H1 (cell line): ENCODE measurements around the gene PCDH9. TPM values are rescaled to one million over a fixed set of nuclear protein-coding genes. Genes with fewer than 3 reads are reported as not detected.

Experiments
- CTCF ChIA-PET: fragments of 300-600 bp; sonication (Branson Sonifier 250); formaldehyde crosslinking; loops from one replicate; lab custom pipeline; 2021; ENCODE audit not compliant: partially characterized antibody; lab: Charles Lee
- POLR2A ChIA-PET: fragments of 300-600 bp; sonication (Branson Sonifier 250); formaldehyde crosslinking; loops from one replicate; lab custom pipeline; 2021; ENCODE audit warnings: inconsistent platforms; ENCODE audit not compliant: partially characterized antibody; lab: Charles Lee
- DNase-seq, 2 experiments: peaks; one replicate each; pipeline versions ENCODE4 v3.0.0 to v3.0.0-alpha.2; 2010 to 2022; ENCODE audit warnings: low spot score in 2 of 2, low read depth in 1 of 2, mixed read lengths in 1 of 2
- FAIRE-seq: peaks from 2 replicates; lab custom pipeline; 2011; peaks lifted over from hg19 to GRCh38; lab: Jason Lieb, UNC
- H2AFZ ChIP-seq: 2 replicates; pipeline ENCODE4 v1.8.1; 2012; ENCODE audit warnings: low read length, inconsistent platforms
- H2AK5ac ChIP-seq: 2 replicates; pipeline ENCODE4 v1.6.1; 2013; ENCODE audit warnings: low read depth, low read length
- H2BK120ac ChIP-seq: replicated peaks from 2 replicates; pipeline ENCODE3; 2013; ENCODE audit warnings: low read depth, low read length, inconsistent platforms
- H2BK12ac ChIP-seq: 2 replicates; pipeline ENCODE4 v1.6.1; 2013; ENCODE audit warnings: low read depth, low read length
- H2BK15ac ChIP-seq: 2 replicates; pipeline ENCODE4 v1.6.1; 2013; ENCODE audit warnings: low read length
- H2BK20ac ChIP-seq: 2 replicates; pipeline ENCODE4 v1.6.1; 2013; ENCODE audit warnings: low read length
- H2BK5ac ChIP-seq: 2 replicates; pipeline ENCODE4 v1.6.1; 2013; ENCODE audit warnings: low read depth, low read length
- H3K14ac ChIP-seq: 2 replicates; pipeline ENCODE4 v1.6.1; 2013; ENCODE audit warnings: inconsistent platforms; ENCODE audit not compliant: insufficient read length
- H3K18ac ChIP-seq: 2 replicates; pipeline ENCODE4 v1.6.1; 2013; ENCODE audit warnings: low read length; ENCODE audit errors: extremely low read depth
- H3K23ac ChIP-seq: 2 replicates; pipeline ENCODE4 v1.6.1; 2013; ENCODE audit warnings: inconsistent platforms; ENCODE audit not compliant: insufficient read length
- H3K23me2 ChIP-seq: 2 replicates; pipeline ENCODE4 v1.6.1; 2013; ENCODE audit warnings: low read depth, low read length
- H3K27ac ChIP-seq: 2 replicates; pipeline ENCODE4 v1.6.1; 2011; ENCODE audit warnings: low read depth, low read length, inconsistent platforms
- H3K27me3 ChIP-seq, 4 experiments: replicated peaks in 1 of 4; 1 replicate in 1 of 4; 2 replicates in 3 of 4; pipeline versions ENCODE4 v1.6.1 to v1.8.1; 2011 to 2013; ENCODE audit warnings: low read length in 3 of 4, mild to moderate bottlenecking in 3 of 4, inconsistent platforms in 2 of 4, mixed read lengths in 2 of 4, moderate library complexity in 1 of 4; ENCODE audit not compliant: control insufficient read depth in 3 of 4, insufficient read depth in 3 of 4; ENCODE audit errors: extremely low read depth in 1 of 4
- H3K36me3 ChIP-seq, 4 experiments: 2 replicates each; pipeline versions ENCODE4 v1.6.1 to v1.8.1; 2011 to 2013; ENCODE audit warnings: mild to moderate bottlenecking in 4 of 4, low read length in 3 of 4, moderate library complexity in 2 of 4, control low read depth in 1 of 4, inconsistent platforms in 1 of 4; ENCODE audit not compliant: insufficient read depth in 4 of 4, control insufficient read depth in 2 of 4
- H3K4ac ChIP-seq: replicated peaks from 2 replicates; pipeline ENCODE3; 2013; ENCODE audit warnings: low read length, low read depth, mixed read lengths, inconsistent platforms; ENCODE audit not compliant: insufficient read length
- H3K4me1 ChIP-seq, 4 experiments: replicated peaks in 1 of 4; 1 replicate in 1 of 4; 2 replicates in 3 of 4; pipeline versions ENCODE4 v1.6.1 to v1.8.1; 2011 to 2013; ENCODE audit warnings: low read length in 3 of 4, inconsistent platforms in 2 of 4, mixed read lengths in 1 of 4; ENCODE audit not compliant: insufficient read depth in 4 of 4, control insufficient read depth in 3 of 4
- H3K4me2 ChIP-seq, 2 experiments: 2 replicates each; pipeline versions ENCODE4 v1.6.1 to v1.8.1; 2011 to 2013; ENCODE audit warnings: low read depth in 2 of 2, low read length in 2 of 2, control low read depth in 1 of 2, inconsistent platforms in 1 of 2, mild to moderate bottlenecking in 1 of 2; ENCODE audit not compliant: insufficient read depth in 1 of 2
- H3K4me3 ChIP-seq, 4 experiments: fragments of 200-600, 300-600 bp in 1 of 4; sonication (generic), shearing (Covaris generic), sonication (Bioruptor Twin) in 1 of 4; 2 replicates each; pipeline versions ENCODE4 v1.5.1 to v1.8.1; 2011 to 2016; ENCODE audit warnings: low read length in 4 of 4, low read depth in 3 of 4, control low read depth in 2 of 4, inconsistent platforms in 2 of 4, mild to moderate bottlenecking in 2 of 4, mixed read lengths in 1 of 4, moderate library complexity in 1 of 4; ENCODE audit not compliant: insufficient read depth in 2 of 4; ENCODE audit errors: extremely low read depth in 1 of 4
- H3K56ac ChIP-seq: replicated peaks from 2 replicates; pipeline ENCODE3; 2013; ENCODE audit warnings: low read depth, mild to moderate bottlenecking, mixed read lengths, low read length, inconsistent platforms; ENCODE audit not compliant: insufficient read length
- H3K79me1 ChIP-seq: 2 replicates; pipeline ENCODE4 v1.6.1; 2013; ENCODE audit warnings: low read depth, low read length, control low read depth
- H3K79me2 ChIP-seq, 2 experiments: 2 replicates each; pipeline versions ENCODE4 v1.6.1 to v1.8.1; 2012 to 2013; ENCODE audit warnings: low read length in 2 of 2, mild to moderate bottlenecking in 2 of 2, inconsistent platforms in 1 of 2; ENCODE audit not compliant: insufficient read depth in 2 of 2, control insufficient read depth in 1 of 2
- H3K9ac ChIP-seq, 4 experiments: replicated peaks in 1 of 4; 1 replicate in 1 of 4; 2 replicates in 3 of 4; pipeline versions ENCODE4 v1.6.1 to v1.8.1; 2011 to 2013; ENCODE audit warnings: low read depth in 3 of 4, low read length in 3 of 4, control low read depth in 2 of 4, mild to moderate bottlenecking in 2 of 4, moderate library complexity in 2 of 4, inconsistent platforms in 1 of 4; ENCODE audit errors: extremely low read depth in 1 of 4
- H3K9me3 ChIP-seq, 2 experiments: 2 replicates each; pipeline versions ENCODE4 v1.6.1 to v1.8.1; 2012 to 2013; ENCODE audit warnings: mild to moderate bottlenecking in 2 of 2, moderate library complexity in 2 of 2, control low read depth in 1 of 2, inconsistent platforms in 1 of 2, low read depth in 1 of 2, low read length in 1 of 2, mixed read lengths in 1 of 2; ENCODE audit not compliant: insufficient read depth in 2 of 2
- H4K20me1 ChIP-seq, 2 experiments: replicated peaks in 1 of 2; 2 replicates each; pipeline versions ENCODE3 to v1.8.1; 2011 to 2013; ENCODE audit warnings: inconsistent platforms in 2 of 2, low read length in 2 of 2, mild to moderate bottlenecking in 1 of 2; ENCODE audit not compliant: insufficient read depth in 2 of 2, control insufficient read depth in 1 of 2
- H4K5ac ChIP-seq: 2 replicates; pipeline ENCODE4 v1.6.1; 2013; ENCODE audit warnings: low read length, low read depth, mixed read lengths, inconsistent platforms; ENCODE audit not compliant: insufficient read length
- H4K8ac ChIP-seq: 2 replicates; pipeline ENCODE4 v1.8.0; 2013; ENCODE audit warnings: mild to moderate bottlenecking, moderate library complexity, low read length, inconsistent platforms; ENCODE audit not compliant: insufficient read depth; ENCODE audit errors: extremely low read depth
- H4K91ac ChIP-seq: replicated peaks from 2 replicates; pipeline ENCODE3; 2013; ENCODE audit warnings: low read length, mixed read lengths, inconsistent platforms; ENCODE audit not compliant: insufficient read length
- EP300 ChIP-seq, 2 experiments: IDR thresholded peaks; 1 replicate in 1 of 2; 2 replicates in 1 of 2; pipeline ENCODE4 v1.6.1; 2011 to 2012; ENCODE audit warnings: low read depth in 2 of 2, low read length in 2 of 2, mild to moderate bottlenecking in 2 of 2, borderline replicate concordance in 1 of 2, inconsistent platforms in 1 of 2, moderate library complexity in 1 of 2
- EZH2 ChIP-seq: fragments of 200-600 bp; sonication (generic); IDR thresholded peaks from 2 replicates; pipeline ENCODE4 v1.7.1; 2012; ENCODE audit warnings: low read depth, mild to moderate bottlenecking, moderate library complexity, low read length, inconsistent platforms; ENCODE audit not compliant: severe bottlenecking
- GTF2F1 ChIP-seq: IDR thresholded peaks from 2 replicates; pipeline ENCODE4 v1.6.1; 2012; ENCODE audit warnings: low read depth, low read length, improper control_type of control experiment, borderline replicate concordance
- HDAC6 ChIP-seq: IDR thresholded peaks from one replicate; pipeline ENCODE4 v1.7.1; 2012; ENCODE audit warnings: low read depth, mild to moderate bottlenecking, inconsistent platforms, low read length, moderate library complexity
- JUND ChIP-seq: IDR thresholded peaks from 2 replicates; pipeline ENCODE4 v1.6.1; 2011; ENCODE audit warnings: mild to moderate bottlenecking, improper control_type of control experiment, low read length
- MAFK ChIP-seq: IDR thresholded peaks from 2 replicates; pipeline ENCODE4 v1.6.1; 2012; ENCODE audit warnings: low read depth, mild to moderate bottlenecking, improper control_type of control experiment, low read length
- RAD21 ChIP-seq, 2 experiments: IDR thresholded peaks in 1 of 2; conservative IDR thresholded peaks in 1 of 2; 2 replicates each; pipeline ENCODE4 v1.6.1; 2011; ENCODE audit warnings: low read depth in 2 of 2, low read length in 2 of 2, improper control_type of control experiment in 1 of 2, inconsistent platforms in 1 of 2, mild to moderate bottlenecking in 1 of 2, moderate library complexity in 1 of 2
- SUZ12 ChIP-seq: fragments of 200-600 bp; sonication (generic); IDR thresholded peaks from 2 replicates; pipeline ENCODE4 v1.6.1; 2012; ENCODE audit warnings: mild to moderate bottlenecking, inconsistent platforms, low read length, moderate library complexity, mixed read lengths
- TAF7 ChIP-seq: optimal IDR thresholded peaks from 2 replicates; pipeline ENCODE3; 2011; ENCODE audit warnings: low read depth, mild to moderate bottlenecking, inconsistent platforms, low read length, moderate library complexity, borderline replicate concordance
- WGBS, 2 experiments: shearing (Covaris generic) in 1 of 2; methylation state at CpG; one replicate each; pipeline versions ENCODE4 v1.1.6 to v1.1.7; 2013 to 2015; ENCODE audit warnings: low lambda C conversion rate in 2 of 2, mixed read lengths in 2 of 2, inconsistent platforms in 1 of 2, low coverage in 1 of 2, missing lambda C conversion rate in 1 of 2; ENCODE audit not compliant: insufficient replicate concordance in 2 of 2, insufficient coverage in 1 of 2, insufficient read length in 1 of 2; ENCODE audit errors: extremely low coverage in 1 of 2, missing lambda C conversion rate in 1 of 2; 5-methylcytosine and 5-hydroxymethylcytosine counted together
- polyA plus RNA-seq, 7 experiments: library from polyadenylated mRNA; depleted of rRNA in 3 of 7; stranded (reverse) in 5 of 7; unstranded in 2 of 7; fragments of >200 nt in 5 of 7; fragments of 200-250 nt in 2 of 7; gene quantifications; 1 replicate in 5 of 7; 2 replicates in 1 of 7; 4 replicates in 1 of 7; pipeline versions ENCODE4 v1.2.1 to v1.2.3, GENCODE V29; 2011 to 2013; ENCODE audit warnings: missing spikeins in 2 of 7, mixed read lengths in 2 of 7
- total RNA-seq: library from RNA; stranded (reverse); fragmentation: NEBNext Ultra II Directional; extraction: Animal tissue kit (Norgen Biotek cat#: 25700); gene quantifications from 2 replicates; pipeline ENCODE4 v1.2.1, GENCODE V29; 2021

The PCDH9 gene
- total and polyA plus RNA-seq, 2 of the 8 experiments (the other 6 are each of a cell fraction or from before 2014, with no cell fraction given) = 0.12 to 0.60 TPM

DNA sequence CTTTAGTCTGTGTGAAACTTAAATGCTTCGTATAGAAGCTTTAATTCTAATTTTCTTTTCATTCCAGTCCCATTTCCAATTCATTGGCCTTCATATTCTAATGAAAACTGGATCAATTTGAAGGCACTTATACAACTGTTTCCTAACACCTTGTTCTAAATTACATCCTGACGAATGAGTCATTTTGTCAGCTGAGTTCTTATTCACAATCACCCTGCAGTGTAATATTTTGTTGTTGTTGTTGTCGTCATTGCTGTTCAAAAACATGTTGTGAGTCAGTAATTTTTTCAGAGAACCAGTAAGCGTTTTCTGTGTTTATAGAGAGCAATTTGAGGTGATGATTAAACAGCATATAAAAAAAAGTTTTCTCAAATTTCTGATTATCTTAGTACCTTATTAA is 290.0 kb downstream of the PCDH9 start:
- Histone ChIP-seq H2AFZ (no peak overlapping the region), H2BK12ac (no peak overlapping the region), H3K36me3 (no peaks in the 10 kb centered on the region), H3K23ac (no peak overlapping the region), H3K27me3 (no peaks in the 10 kb centered on the region), H2BK5ac (no peak overlapping the region), H3K4ac (no peak overlapping the region), H3K14ac (no peak overlapping the region), H3K18ac (no peak overlapping the region), H3K4me1 (no peaks in the 10 kb centered on the region), H2BK20ac (no peak overlapping the region), H3K27ac (no peak overlapping the region), H3K4me3 (no peak overlapping the region), H3K23me2 (no peaks in the 10 kb centered on the region), H2AK5ac (no peak overlapping the region), H2BK120ac (no peak overlapping the region), H4K5ac (no peak overlapping the region), H3K79me1 (no peaks in the 10 kb centered on the region), H3K4me2 (no peak overlapping the region), H4K8ac (no peak overlapping the region), H4K91ac (no peak overlapping the region), H2BK15ac (no peak overlapping the region), H3K9ac (no peak overlapping the region), H3K56ac (no peak overlapping the region), H4K20me1 (no peaks in the 10 kb centered on the region), H3K9me3 (no peaks in the 10 kb centered on the region), H3K79me2 (no peaks in the 10 kb centered on the region)
- DNase-seq (no peak), FAIRE-seq (no peak)
- WGBS, 2 experiments = 89% methylated on average over 4 of the region's 4 CpGs; no CpG with 5 or more reads in 1 of the 2 experiments
- CTCF ChIA-PET = no interaction called here
- TF ChIP-seq SUZ12 = no peak
- TF ChIP-seq EP300 (IDR thresholded peaks at IDR 0.05; ENCODE audit: borderline replicate concordance in 1 of 2, low read depth in 2 of 2, low read length in 2 of 2) = no peak
- no peak for TF ChIP-seq MAFK
- TF ChIP-seq EZH2 = no peak
- TF ChIP-seq GTF2F1 = no peak
- no peak for TF ChIP-seq RAD21 (IDR thresholded peaks at IDR 0.05 in 1 of 2, conservative IDR thresholded peaks at IDR 0.05 in 1 of 2; ENCODE audit: low read depth in 2 of 2, low read length in 2 of 2)
- TF ChIP-seq JUND = no peak
- TF ChIP-seq TAF7 = no peak
- no peak for TF ChIP-seq HDAC6
- POLR2A ChIA-PET = no interaction called here
